GM23248 (cell line): ENCODE data around the gene PCDH1. TPM values are rescaled to one million over a fixed set of nuclear protein-coding genes. Genes with fewer than 3 reads are reported as not detected.
A peak's percentile ranks its signal among the peaks of the same experiment; 100 is the strongest.

Experiments
- DNase-seq: peaks from one replicate; pipeline ENCODE4 v3.0.0-alpha.2; 2015
- H2AFZ ChIP-seq: fragments of 200-600 bp; sonication (generic); 2 replicates; pipeline ENCODE4 v1.6.1; 2016; ENCODE audit warnings: antibody characterized with exemption
- H3F3A ChIP-seq: fragments of 200-600 bp; sonication (generic); 2 replicates; pipeline ENCODE4 v1.6.1; 2016; ENCODE audit warnings: mild to moderate bottlenecking, antibody characterized with exemption, mixed run types; ENCODE audit not compliant: insufficient read depth
- H3K27ac ChIP-seq: fragments of 200-600 bp; sonication (generic); 2 replicates; pipeline ENCODE4 v1.5.1; 2016; ENCODE audit warnings: mild to moderate bottlenecking
- H3K27me3 ChIP-seq: fragments of 200-600 bp; sonication (generic); replicated peaks from 2 replicates; pipeline ENCODE4 v1.6.1; 2016; ENCODE audit warnings: mild to moderate bottlenecking; ENCODE audit not compliant: insufficient read depth
- H3K36me3 ChIP-seq: fragments of 200-600 bp; sonication (generic); 2 replicates; pipeline ENCODE4 v1.6.1; 2016; ENCODE audit warnings: low read depth, mild to moderate bottlenecking
- H3K4me1 ChIP-seq: fragments of 200-600 bp; sonication (generic); 2 replicates; pipeline ENCODE4 v1.6.1; 2016; ENCODE audit warnings: mild to moderate bottlenecking; ENCODE audit not compliant: insufficient read depth
- H3K4me2 ChIP-seq: fragments of 200-600 bp; sonication (generic); one replicate; pipeline ENCODE4 v1.6.1; 2016; ENCODE audit warnings: mild to moderate bottlenecking; ENCODE audit not compliant: unreplicated experiment
- H3K4me3 ChIP-seq: fragments of 200-600 bp; sonication (generic); 2 replicates; pipeline ENCODE4 v1.5.1; 2016; ENCODE audit warnings: mild to moderate bottlenecking
- H3K79me2 ChIP-seq: fragments of 200-600 bp; sonication (generic); 2 replicates; pipeline ENCODE4 v1.6.1; 2016; ENCODE audit warnings: mild to moderate bottlenecking; ENCODE audit not compliant: insufficient read depth
- H3K9ac ChIP-seq: fragments of 200-600 bp; sonication (generic); 2 replicates; pipeline ENCODE4 v1.6.1; 2016; ENCODE audit warnings: mild to moderate bottlenecking
- H3K9me2 ChIP-seq: fragments of 200-600 bp; sonication (generic); 2 replicates; pipeline ENCODE4 v1.6.1; 2016; ENCODE audit warnings: mixed run types, mild to moderate bottlenecking, moderate library complexity; ENCODE audit not compliant: insufficient read depth
- H3K9me3 ChIP-seq: fragments of 200-600 bp; sonication (generic); one replicate; pipeline ENCODE4 v1.6.1; 2017; ENCODE audit warnings: low read depth
- H4K20me1 ChIP-seq: fragments of 200-600 bp; sonication (generic); 2 replicates; pipeline ENCODE4 v1.6.0; 2016; ENCODE audit not compliant: insufficient read depth
- EZH2 ChIP-seq: fragments of 200-600 bp; sonication (generic); IDR thresholded peaks from 2 replicates; pipeline ENCODE4 v1.6.1; 2018; ENCODE audit warnings: antibody characterized with exemption, mild to moderate bottlenecking; ENCODE audit not compliant: insufficient read depth, poor library complexity, severe bottlenecking
- EZH2phosphoT487 ChIP-seq: fragments of 200-600 bp; sonication (generic); IDR thresholded peaks from 2 replicates; pipeline ENCODE4 v1.6.1; 2018; ENCODE audit warnings: antibody characterized with exemption, moderate library complexity, mild to moderate bottlenecking, low read depth; ENCODE audit not compliant: insufficient read depth
- WGBS, 2 experiments: methylation state at CpG; one replicate each; pipeline ENCODE4 v1.1.6; 2015 to 2017; ENCODE audit warnings: low lambda C conversion rate in 2 of 2, low coverage in 1 of 2; ENCODE audit errors: missing lambda C conversion rate in 2 of 2; 5-methylcytosine and 5-hydroxymethylcytosine counted together
- in situ Hi-C: fragments of 300-500 bp; cut with MboI; formaldehyde crosslinking; loops from 2 replicates; pipeline ENCODE4 v1.15.0; 2020
- polyA plus RNA-seq: library from polyadenylated mRNA; unstranded; fragments of >200 nt; fragmentation: Nextera tagmentation; extraction: Ambion mirVana; gene quantifications from 2 replicates; pipeline ENCODE4 v1.2.1, GENCODE V29; 2016
- total RNA-seq: library from RNA; depleted of rRNA; stranded (reverse); fragments of >200 nt; shearing (Covaris generic); gene quantifications from 2 replicates; pipeline ENCODE4 v1.2.3, GENCODE V29; 2014

PCDH1 gene
- total and polyA plus RNA-seq, 2 experiments from 2014 or later: 1.6 to 3.5 TPM

- Histone ChIP-seq H3K9me2 (no peaks in the 10 kb centered on the region), H3K79me2 (no peaks in the 10 kb centered on the region), H3K9me3 (no peaks in the 10 kb centered on the region), H2AFZ (no peak overlapping the region), H3K27ac (no peak overlapping the region), H3K4me3 (no peak overlapping the region), H3K4me1 (no peaks in the 10 kb centered on the region), H3K9ac (no peak overlapping the region), H3K27me3 (peaks cover 62% of the 10 kb centered on the region), H3K36me3 (no peaks in the 10 kb centered on the region), H4K20me1 (no peaks in the 10 kb centered on the region), H3K4me2 (no peak overlapping the region), H3F3A (no peaks in the 10 kb centered on the region)
- in situ Hi-C loops: loop anchor here (5.0 kb wide), 1 partner anchor 176 kb away; no protein-coding TSS in a partner anchor
- WGBS, 2 experiments: 3 to 4% methylated on average over 30 to 35 of the region's 35 CpGs
- TF ChIP-seq EZH2phosphoT487 (no peak), EZH2 (no peak)
- peak; percentile 63 for DNase-seq
Observed at GRCh38 chr5:141883184-141883891, 5.1 kb upstream of the PCDH1 start.

- TF ChIP-seq EZH2phosphoT487 (no peak), EZH2 (no peak)
- no peak overlapping the region for H3K4me2 ChIP-seq
- no peak overlapping the region for H3K27ac ChIP-seq
Observed at GRCh38 chr5:141882594-141883183, 4.5 kb upstream of the PCDH1 start.

GRCh38 chr5:141881886-141882285 is 3.7 kb upstream of the PCDH1 start:
- no peaks in the 10 kb centered on the region for H3K79me2 ChIP-seq
- TF ChIP-seq EZH2phosphoT487 (no peak), EZH2 (no peak)
- no peak overlapping the region for H3K27ac ChIP-seq
- no peaks in the 10 kb centered on the region for H3K9me3 ChIP-seq
- H3K4me3 ChIP-seq: no peak overlapping the region
- in situ Hi-C loops: loop anchor here (5.0 kb wide), 1 partner anchor 175 kb away; no protein-coding TSS in a partner anchor
- 10 to 13% methylated on average over 4 of the region's 4 CpGs for WGBS, 2 experiments
- no peaks in the 10 kb centered on the region for H4K20me1 ChIP-seq
- no peak overlapping the region for H3K4me2 ChIP-seq
- no peak overlapping the region for H3K9ac ChIP-seq
- H3K27me3 ChIP-seq: peaks cover 72% of the 10 kb centered on the region
- no peaks in the 10 kb centered on the region for H3K36me3 ChIP-seq
- no peak overlapping the region for H2AFZ ChIP-seq
- H3K9me2 ChIP-seq: no peaks in the 10 kb centered on the region
- 0 out of 2 replicates have a peak, but pooled peaks cover 1% of the 10 kb centered on the region for H3K4me1 ChIP-seq
- DNase-seq: no peak
- no peaks in the 10 kb centered on the region for H3F3A ChIP-seq

More at GRCh38 chr5:141882594-141883183, 4.5 kb upstream of the PCDH1 start:
- no peak for DNase-seq
- Histone ChIP-seq H4K20me1 (no peaks in the 10 kb centered on the region), H3K79me2 (no peaks in the 10 kb centered on the region), H3K27me3 (peaks cover 64% of the 10 kb centered on the region), H2AFZ (no peak overlapping the region), H3F3A (no peaks in the 10 kb centered on the region), H3K9me3 (no peaks in the 10 kb centered on the region), H3K9me2 (no peaks in the 10 kb centered on the region), H3K9ac (no peak overlapping the region), H3K36me3 (no peaks in the 10 kb centered on the region), H3K4me1 (no peaks in the 10 kb centered on the region), H3K4me3 (no peak overlapping the region)
- in situ Hi-C loops: loop anchor here (5.0 kb wide), 1 partner anchor 175 kb away; no protein-coding TSS in a partner anchor
- 6 to 8% methylated on average over 12 to 13 of the region's 13 CpGs for WGBS, 2 experiments

- DNase-seq: peak; percentile 33
- Histone ChIP-seq H3K9me2 (no peaks in the 10 kb centered on the region), H3K79me2 (no peaks in the 10 kb centered on the region), H3K4me1 (peaks cover 7% of the 10 kb centered on the region; the same call in 1 of the 2 replicates), H3K9ac (no peak overlapping the region), H3K4me3 (no peak overlapping the region), H3K27ac (no peak overlapping the region), H3K36me3 (no peaks in the 10 kb centered on the region), H2AFZ (no peak overlapping the region), H3K27me3 (peaks cover 79% of the 10 kb centered on the region), H4K20me1 (no peaks in the 10 kb centered on the region), H3K4me2 (no peak overlapping the region), H3K9me3 (no peaks in the 10 kb centered on the region), H3F3A (no peaks in the 10 kb centered on the region)
- in situ Hi-C loops: loop anchor here (5.0 kb wide), 1 partner anchor 174 kb away; no protein-coding TSS in a partner anchor
- WGBS, 2 experiments: 15 to 17% methylated on average over 8 of the region's 8 CpGs
- no peak for TF ChIP-seq EZH2
- no peak for TF ChIP-seq EZH2phosphoT487
Observed at GRCh38 chr5:141880961-141881801, 3.0 kb upstream of the PCDH1 start.
